GM12865 (cell line): ENCODE data around the gene RAB14.

Source experiments
- DNase-seq: peaks from one replicate; pipeline ENCODE4 v3.0.0; 2010; ENCODE audit warnings: low read depth
- H3K4me3 ChIP-seq: 2 replicates; pipeline ENCODE4 v1.5.1; 2011; ENCODE audit warnings: mild to moderate bottlenecking, low read depth, low read length, control low read depth
- CTCF ChIP-seq: IDR thresholded peaks from 2 replicates; pipeline ENCODE4 v1.5.1; 2011; ENCODE audit warnings: low read length, control low read depth, low read depth, inconsistent platforms; ENCODE audit not compliant: insufficient read depth; ENCODE audit errors: missing control alignments

RAB14 gene

GRCh38 chr9:121230256-121230655, 28.6 kb upstream of the RAB14 start:
- DNase-seq: no peak
- H3K4me3 ChIP-seq: no peak overlapping the region
- TF ChIP-seq CTCF: no peak

DNA sequence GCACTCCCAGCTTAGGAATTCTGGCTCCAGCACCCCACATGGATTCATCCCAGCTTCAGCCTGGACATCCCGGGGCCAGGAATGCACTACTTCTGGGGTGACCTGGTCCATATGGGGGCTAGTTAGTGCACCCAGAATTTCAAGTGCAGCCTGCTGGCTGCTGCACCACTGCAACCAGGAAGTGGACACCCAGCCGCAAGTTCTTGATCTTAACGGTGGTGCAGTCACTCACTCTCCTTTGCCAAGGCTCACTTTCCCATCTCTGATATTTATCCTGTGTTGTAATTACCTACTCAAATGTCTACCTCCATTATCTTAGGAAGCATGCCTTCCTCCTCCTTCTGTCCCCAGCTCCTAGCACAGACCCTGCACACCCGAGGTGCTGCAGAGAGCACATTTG, 26.2 kb upstream of the RAB14 start:
- TF ChIP-seq CTCF: no peak
- no peak for DNase-seq
- H3K4me3 ChIP-seq: no peak overlapping the region

DNA sequence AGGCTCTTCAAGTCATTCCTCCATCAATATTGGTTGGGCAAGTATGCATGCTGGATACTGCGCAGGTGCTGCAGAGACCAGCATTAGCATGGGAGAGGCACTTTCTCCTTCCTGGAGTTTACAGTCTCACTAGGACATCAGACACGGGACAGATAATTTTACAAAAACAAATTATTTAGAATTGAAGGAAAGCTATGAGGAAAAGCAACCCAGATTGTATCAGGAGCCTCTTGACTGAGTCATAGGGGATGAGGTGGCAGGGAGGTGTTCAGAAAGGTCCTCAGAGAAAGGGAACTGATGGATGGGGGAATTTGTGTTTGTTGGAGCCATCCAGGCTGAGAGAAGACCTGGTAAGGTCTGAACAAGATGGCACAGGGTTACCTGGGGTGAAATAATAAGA, 24.5 kb upstream of the RAB14 start:
- no peak overlapping the region for H3K4me3 ChIP-seq
- DNase-seq: no peak
- TF ChIP-seq CTCF: no peak

- no peak overlapping the region for H3K4me3 ChIP-seq
- TF ChIP-seq CTCF: no peak
- DNase-seq: no peak
These were observed 23.6 kb upstream of the RAB14 start for GRCh38 chr9:121225240-121225639.

GRCh38 chr9:121222524-121223171, 21.0 kb upstream of the RAB14 start:
- DNase-seq: no peak
- TF ChIP-seq CTCF: peak; percentile 43
- no peak overlapping the region for H3K4me3 ChIP-seq

GRCh38 chr9:121221664-121222055, 20.0 kb upstream of the RAB14 start:
- DNase-seq: no peak
- no peak overlapping the region for H3K4me3 ChIP-seq
- TF ChIP-seq CTCF: no peak

DNA sequence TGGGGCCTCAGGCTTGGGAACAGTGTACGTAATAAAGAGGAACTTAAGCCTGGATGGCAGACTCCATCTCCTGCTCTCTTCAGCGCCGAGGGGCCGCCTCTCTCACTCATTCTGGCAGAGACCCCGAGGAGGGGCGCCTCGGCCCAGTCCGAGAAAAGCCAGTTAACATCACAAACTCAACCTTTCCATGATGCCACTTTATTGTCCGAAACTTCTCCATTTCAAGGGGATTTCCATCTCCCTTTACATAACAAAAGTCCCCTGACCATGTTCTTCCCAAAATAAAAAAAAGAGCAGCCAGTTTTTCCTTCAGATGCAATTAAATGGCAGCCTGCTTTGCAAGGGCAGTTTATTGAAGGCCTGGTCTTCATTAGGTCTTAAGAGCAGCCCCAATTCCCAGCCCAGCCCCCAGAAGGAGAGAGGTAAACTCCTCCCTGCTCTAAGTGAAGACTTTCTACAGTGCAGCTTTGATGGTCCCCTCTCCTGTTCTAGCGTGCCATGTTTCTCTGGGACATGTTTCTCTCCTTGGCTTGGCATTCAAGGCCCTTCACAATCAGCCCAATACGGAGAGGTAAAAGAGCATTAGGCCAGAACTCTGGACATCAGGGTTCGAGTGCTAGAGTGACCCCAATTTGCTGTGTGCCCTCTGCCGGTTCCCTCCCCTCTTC, 19.5 kb upstream of the RAB14 start:
- no peak for TF ChIP-seq CTCF
- no peak overlapping the region for H3K4me3 ChIP-seq
- DNase-seq: no peak
